GM21381 (cell line): ENCODE measurements around the gene MAGT1.
"Not testable (repeated sequence)": the region's sequence is repeated elsewhere in the genome, so short reads cannot be mapped to it uniquely, and the experiment has no call there.

Experiments
- ATAC-seq: cut with Tn5 transposase; IDR thresholded peaks from one replicate; pipeline ENCODE4 v1.9.1; 2021; ENCODE audit warnings: mild to moderate bottlenecking, moderate library complexity; ENCODE audit not compliant: unreplicated experiment

Gene MAGT1

GRCh38 chrX:77894921-77895886 lies at the start of gene MAGT1:
Gene MAGT1 (minus strand): TSS chrX:77895435. CDS start chrX:77895410, 25 bp downstream.
- peak; percentile 89 for ATAC-seq

- ATAC-seq, result not testable (repeated sequence)
Observed at GRCh38 chrX:77945031-77945430, 49.8 kb upstream of the MAGT1 start.

- no peak for ATAC-seq
Observed at GRCh38 chrX:77938083-77938680, 42.9 kb upstream of the MAGT1 start.

GRCh38 chrX:77937291-77937690 lies 42.1 kb upstream of the MAGT1 start:
- ATAC-seq, result no peak

- no peak for ATAC-seq
Observed at GRCh38 chrX:77936299-77936698, 41.1 kb upstream of the MAGT1 start.

GRCh38 chrX:77935886-77936285 lies 40.7 kb upstream of the MAGT1 start:
- ATAC-seq, result no peak

GRCh38 chrX:77930581-77930980 lies 35.3 kb upstream of the MAGT1 start:
- no peak for ATAC-seq

GRCh38 chrX:77925764-77926163 lies 30.5 kb upstream of the MAGT1 start:
- no peak for ATAC-seq

GRCh38 chrX:77924320-77924859 lies 29.2 kb upstream of the MAGT1 start:
- no peak for ATAC-seq

- ATAC-seq, result no peak
Observed at GRCh38 chrX:77922787-77923186, 27.6 kb upstream of the MAGT1 start.

- ATAC-seq, result not testable (repeated sequence)
Observed at GRCh38 chrX:77919370-77919769, 24.1 kb upstream of the MAGT1 start.

GRCh38 chrX:77918568-77918967 lies 23.3 kb upstream of the MAGT1 start:
- ATAC-seq, result no peak

- ATAC-seq, result peak; percentile 52
Observed at GRCh38 chrX:77917294-77917933, 22.2 kb upstream of the MAGT1 start.

GRCh38 chrX:77910108-77910840 lies 15.0 kb upstream of the MAGT1 start, which contains the start of gene ATP7A:
Gene ATP7A (plus strand): TSS chrX:77910693. CDS start chrX:77971642, 60,949 bp downstream.
- ATAC-seq, result peak; percentile 95

- ATAC-seq, result no peak
Observed at GRCh38 chrX:77901506-77901905, 6.3 kb upstream of the MAGT1 start.

GRCh38 chrX:77900688-77901087 lies 5.5 kb upstream of the MAGT1 start:
- ATAC-seq, result no peak

GRCh38 chrX:77899081-77899828 lies 4.0 kb upstream of the MAGT1 start, which contains the start of gene COX7B:
Gene COX7B (plus strand): TSS chrX:77899468. CDS start chrX:77899554, 86 bp downstream.
- peak; percentile 60 for ATAC-seq

- ATAC-seq, result no peak
Observed at GRCh38 chrX:77893713-77894112, 1.5 kb downstream of the MAGT1 start.

- no peak for ATAC-seq
Observed at GRCh38 chrX:77892887-77893286, 2.3 kb downstream of the MAGT1 start.

- not testable (repeated sequence) for ATAC-seq
Observed at GRCh38 chrX:77881418-77881817, 13.8 kb downstream of the MAGT1 start.
